ENCODE results near the gene GPBP1L1.

DNA sequence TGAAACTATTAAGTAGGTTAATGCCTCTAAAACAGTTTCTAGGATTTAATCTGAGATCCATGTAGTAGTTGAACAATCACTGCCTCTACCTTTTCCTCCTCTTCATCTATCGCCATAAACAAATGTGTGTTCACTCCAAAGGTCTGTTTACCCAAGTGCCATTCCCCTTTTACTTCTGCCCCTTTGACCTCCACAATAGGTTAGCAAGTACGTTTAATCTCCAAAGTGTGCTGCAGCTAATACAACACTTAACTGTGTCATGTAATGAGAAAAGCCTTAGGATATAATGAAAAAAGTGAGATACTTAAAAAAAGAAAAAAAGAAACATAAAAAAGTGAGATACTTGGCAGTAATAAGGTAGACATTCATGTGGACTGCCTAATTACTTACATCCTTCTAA, 28.2 kb downstream of the GPBP1L1 start:
- TF ChIP-seq, protein P1, sequence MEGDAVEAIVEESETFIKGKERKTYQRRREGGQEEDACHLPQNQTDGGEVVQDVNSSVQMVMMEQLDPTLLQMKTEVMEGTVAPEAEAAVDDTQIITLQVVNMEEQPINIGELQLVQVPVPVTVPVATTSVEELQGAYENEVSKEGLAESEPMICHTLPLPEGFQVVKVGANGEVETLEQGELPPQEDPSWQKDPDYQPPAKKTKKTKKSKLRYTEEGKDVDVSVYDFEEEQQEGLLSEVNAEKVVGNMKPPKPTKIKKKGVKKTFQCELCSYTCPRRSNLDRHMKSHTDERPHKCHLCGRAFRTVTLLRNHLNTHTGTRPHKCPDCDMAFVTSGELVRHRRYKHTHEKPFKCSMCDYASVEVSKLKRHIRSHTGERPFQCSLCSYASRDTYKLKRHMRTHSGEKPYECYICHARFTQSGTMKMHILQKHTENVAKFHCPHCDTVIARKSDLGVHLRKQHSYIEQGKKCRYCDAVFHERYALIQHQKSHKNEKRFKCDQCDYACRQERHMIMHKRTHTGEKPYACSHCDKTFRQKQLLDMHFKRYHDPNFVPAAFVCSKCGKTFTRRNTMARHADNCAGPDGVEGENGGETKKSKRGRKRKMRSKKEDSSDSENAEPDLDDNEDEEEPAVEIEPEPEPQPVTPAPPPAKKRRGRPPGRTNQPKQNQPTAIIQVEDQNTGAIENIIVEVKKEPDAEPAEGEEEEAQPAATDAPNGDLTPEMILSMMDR (optimal IDR thresholded peaks at IDR 0.05 in 1 of 3, IDR thresholded peaks at IDR 0.05 in 1 of 3, conservative IDR thresholded peaks at IDR 0.05 in 1 of 3; ENCODE audit: extremely low read depth in 1 of 3, insufficient read depth in 2 of 3, low read length in 3 of 3), result no peak
- no peak for TF ChIP-seq EZH2 (IDR thresholded peaks at IDR 0.05; ENCODE audit: low read length)
